ENCODE data around the gene TMBIM4. TPM values are rescaled to one million over a fixed set of nuclear protein-coding genes. Genes with fewer than 3 reads are reported as not detected.

Gene TMBIM4
- total and polyA plus RNA-seq, 2 of the 4 experiments (the other 2 are of a cell fraction), result 38.7 to 59.3 TPM

DNA sequence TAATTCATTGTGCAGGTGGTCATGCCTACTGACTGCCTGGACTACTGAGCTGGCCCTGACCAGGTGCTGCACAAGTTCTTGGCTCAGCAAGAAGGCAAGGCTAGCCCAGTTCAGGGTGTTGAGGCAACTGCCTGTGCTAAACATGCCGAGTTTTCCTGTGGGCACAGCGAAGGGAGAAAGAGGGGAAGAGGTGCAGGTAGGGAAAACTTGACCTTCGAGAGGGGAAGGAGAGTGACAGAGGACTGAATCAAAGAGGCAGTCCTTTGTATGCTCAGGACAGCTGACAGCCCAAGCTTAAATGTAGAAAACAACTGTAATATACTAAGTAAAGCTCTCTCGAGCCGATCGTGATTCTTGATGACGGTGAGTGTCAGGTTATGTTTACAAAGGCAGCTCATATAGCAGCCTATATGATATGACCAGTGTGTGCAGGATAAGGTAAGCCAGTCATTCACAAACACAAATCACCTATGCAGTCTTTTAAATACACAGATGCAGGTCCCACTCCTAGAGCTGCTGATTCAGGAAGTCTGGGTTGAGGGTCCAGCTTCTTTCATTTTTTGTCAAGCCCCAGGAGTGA, 21.8 kb upstream of the TMBIM4 start:
- in situ Hi-C loops (cut with MboI; ENCODE audit: low sequenced_read_pairs) (no loop called here), dilution Hi-C loops (cut with HindIII; ENCODE audit: low sequenced_read_pairs, unreplicated experiment) (no loop called here), intact Hi-C loops (cut with micrococcal nuclease) (no loop called here)
- H4K5ac ChIP-seq (ENCODE audit: low read depth, low read length), result no peak overlapping the region
- no TSS peak for BruUV-seq (replicated peaks)
- H2BK120ac ChIP-seq (ENCODE audit: low read depth, low read length), result no peak overlapping the region
- H3K36me3 ChIP-seq (ENCODE audit: control insufficient read depth, insufficient read depth, low read length), result no peaks in the 10 kb centered on the region
- H3K23ac ChIP-seq (ENCODE audit: low read depth, low read length), result 0 out of 2 replicates have a peak overlapping the region, but pooled peaks have one; percentile 3
- CTCF ChIA-PET, result interaction anchor here (0.9 kb wide), 1 partner anchor 19 kb away, joined by 3 read pairs; no protein-coding TSS in a partner anchor
- H3K56ac ChIP-seq (ENCODE audit: extremely low read depth, insufficient read depth, low read length), result no peak overlapping the region
- peak overlapping the region; percentile 4 for H2AFZ ChIP-seq (replicated peaks; ENCODE audit: low read length, poor library complexity)
- no peak overlapping the region for H2AK9ac ChIP-seq (replicated peaks; ENCODE audit: low read depth, low read length, poor library complexity)
- POLR2A ChIA-PET (ENCODE audit: unreplicated experiment), result no interaction called here
- H2BK5ac ChIP-seq (ENCODE audit: low read depth, low read length, poor library complexity, severe bottlenecking), result no peak overlapping the region
- H3K27ac ChIP-seq (ENCODE audit: insufficient read depth, low read length), result no peak overlapping the region
- H3K9ac ChIP-seq (ENCODE audit: low read depth, low read length), result no peak overlapping the region
- H2BK15ac ChIP-seq (ENCODE audit: low read depth, low read length), result no peak overlapping the region
- no peak overlapping the region for H4K8ac ChIP-seq (ENCODE audit: low read depth in 2 of 2, low read length in 2 of 2)
- no peak for DNase-seq
- H2BK20ac ChIP-seq (ENCODE audit: low read depth, low read length), result no peak overlapping the region
- no peaks in the 10 kb centered on the region; the same call in 1 of the 2 replicates for H3K27me3 ChIP-seq (ENCODE audit: control insufficient read depth, insufficient read depth, low read length)
- no peaks in the 10 kb centered on the region for H3K79me1 ChIP-seq (ENCODE audit: low read depth in 1 of 2, low read length in 2 of 2)
- no peak overlapping the region for H2AK5ac ChIP-seq (ENCODE audit: low read depth, low read length)
- no peaks in the 10 kb centered on the region for H3K9me3 ChIP-seq (ENCODE audit: control insufficient read depth, insufficient read depth, low read length)
- 50% methylated on average over 2 of the region's 7 CpGs; no CpG with 5 or more reads in 1 of the 2 experiments for WGBS, 2 experiments (ENCODE audit: extremely low coverage in 2 of 2, insufficient read length in 1 of 2)
- no peak overlapping the region for H3K4me3 ChIP-seq (ENCODE audit: insufficient read depth, low read depth, low read length)
- H3K9me1 ChIP-seq (ENCODE audit: insufficient read depth, low read length), result no peaks in the 10 kb centered on the region
- no peak overlapping the region for H3K18ac ChIP-seq (ENCODE audit: low read depth, low read length)
- no peak overlapping the region for H3K4ac ChIP-seq (ENCODE audit: low read depth, low read length)
- H4K91ac ChIP-seq (ENCODE audit: insufficient read depth, low read depth, low read length), result no peak overlapping the region
- no peak overlapping the region for H3K4me2 ChIP-seq (ENCODE audit: low read depth, low read length)
- H3K4me1 ChIP-seq (ENCODE audit: control insufficient read depth, insufficient read depth, low read length), result no peaks in the 10 kb centered on the region; the same call in 1 of the 2 replicates
- no peaks in the 10 kb centered on the region for H4K20me1 ChIP-seq (ENCODE audit: insufficient read depth, low read length)
- TF ChIP-seq, protein P1, sequence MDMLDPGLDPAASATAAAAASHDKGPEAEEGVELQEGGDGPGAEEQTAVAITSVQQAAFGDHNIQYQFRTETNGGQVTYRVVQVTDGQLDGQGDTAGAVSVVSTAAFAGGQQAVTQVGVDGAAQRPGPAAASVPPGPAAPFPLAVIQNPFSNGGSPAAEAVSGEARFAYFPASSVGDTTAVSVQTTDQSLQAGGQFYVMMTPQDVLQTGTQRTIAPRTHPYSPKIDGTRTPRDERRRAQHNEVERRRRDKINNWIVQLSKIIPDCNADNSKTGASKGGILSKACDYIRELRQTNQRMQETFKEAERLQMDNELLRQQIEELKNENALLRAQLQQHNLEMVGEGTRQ (IDR thresholded peaks at IDR 0.05; ENCODE audit: low read depth, low read length), result no peak
- TF ChIP-seq CHD1 (IDR thresholded peaks at IDR 0.05; ENCODE audit: low read depth, low read length) (no peak), BHLHE40 (IDR thresholded peaks at IDR 0.05; ENCODE audit: low read depth, low read length) (no peak)
- ATAC-seq (ENCODE audit: low read depth), result no peak
- H3K14ac ChIP-seq (replicated peaks; ENCODE audit: low read depth, low read length), result no peak overlapping the region

All from IMR-90 (cell line).